Body of pancreas (tissue), 4 donors: Measurements from ENCODE around the gene KHK. TPM values are rescaled to one million over a fixed set of nuclear protein-coding genes. Genes with fewer than 3 reads are reported as not detected.

Source experiments
- ATAC-seq: fragments of 150-250 bp; one replicate; pipeline ENCODE4 v1.9.1; 2016
- DNase-seq, 4 donors: peaks; one replicate each; pipeline ENCODE4 v3.0.0-alpha.2; 2019
- H3K27ac ChIP-seq, 4 donors: fragments of 200-600 bp; sonication (generic); 1 replicate in 3 of 4; 2 replicates in 1 of 4; pipeline versions ENCODE4 v1.5.1 to v1.6.1; 2016 to 2019; ENCODE audit warnings: mild to moderate bottlenecking in 1 of 4, mixed read lengths in 1 of 4, moderate library complexity in 1 of 4
- H3K27me3 ChIP-seq, 2 donors: fragments of 200-600 bp; sonication (generic); one replicate each; pipeline ENCODE4 v1.6.0; 2016; ENCODE audit warnings: mild to moderate bottlenecking in 1 of 2
- H3K36me3 ChIP-seq, 2 donors: fragments of 200-600 bp; sonication (generic); replicated peaks in 1 of 2; 2 replicates each; pipeline ENCODE4 v1.5.1; 2016; ENCODE audit warnings: low read depth in 2 of 2; ENCODE audit not compliant: insufficient read depth in 1 of 2
- H3K4me1 ChIP-seq: fragments of 200-600 bp; sonication (generic); one replicate; pipeline ENCODE4 v1.6.0; 2016
- H3K4me3 ChIP-seq, 2 donors: fragments of 200-600 bp; sonication (generic); 1 replicate in 1 of 2; 2 replicates in 1 of 2; pipeline ENCODE4 v1.5.1; 2016 to 2019
- H3K9me3 ChIP-seq, 3 donors: fragments of 200-600 bp; sonication (generic); 1 replicate in 2 of 3; 2 replicates in 1 of 3; pipeline ENCODE4 v1.5.1; 2016
- CTCF ChIP-seq, 7 experiments: fragments of 450-650 bp in 4 of 7; fragments of 200-600 bp in 3 of 7; sonication (generic) in 3 of 7; IDR thresholded peaks; one replicate each; pipeline ENCODE4 v1.5.1; 2016 to 2019; ENCODE audit warnings: antibody characterized with exemption in 7 of 7
- POLR2A ChIP-seq, 3 donors: fragments of 450-650 bp; IDR thresholded peaks; one replicate each; pipeline ENCODE4 v1.6.1; 2016; ENCODE audit warnings: antibody characterized with exemption in 3 of 3, mild to moderate bottlenecking in 2 of 3
- WGBS, 2 donors: methylation state at CpG; one replicate each; pipeline ENCODE4 v1.1.5; 2017; 5-methylcytosine and 5-hydroxymethylcytosine counted together
- intact Hi-C: fragments of 100-400 bp; cut with DNase I; formaldehyde crosslinking; loops from one replicate; pipeline ENCODE4 v1.15.1; 2023
- total RNA-seq, 2 donors: library from RNA; depleted of rRNA; stranded (reverse); fragments of >200 nt; gene quantifications; one replicate each; pipeline ENCODE4 v1.1.0, GENCODE V29; 2016

KHK gene
- total RNA-seq, 2 donors from 2014 or later = 4.2 to 7.3 TPM

- no peak overlapping the region for H3K27ac ChIP-seq
- DNase-seq = no peak
- H3K4me1 ChIP-seq = peaks cover 25% of the 10 kb centered on the region
- intact Hi-C loops = no loop called here
- H3K4me3 ChIP-seq = no peak overlapping the region
- 85 to 94% methylated on average over 14 of the region's 14 CpGs for WGBS, 2 donors
- H3K27me3 ChIP-seq = no peaks in the 10 kb centered on the region
- no peaks in the 10 kb centered on the region for H3K36me3 ChIP-seq
- no peak for TF ChIP-seq CTCF (IDR thresholded peaks at IDR 0.05)
- no peak for TF ChIP-seq POLR2A (IDR thresholded peaks at IDR 0.05)
- ATAC-seq = no peak
- no peaks in the 10 kb centered on the region for H3K9me3 ChIP-seq
Measured at GRCh38 chr2:27080603-27080936, 6.0 kb upstream of the KHK start.

DNA sequence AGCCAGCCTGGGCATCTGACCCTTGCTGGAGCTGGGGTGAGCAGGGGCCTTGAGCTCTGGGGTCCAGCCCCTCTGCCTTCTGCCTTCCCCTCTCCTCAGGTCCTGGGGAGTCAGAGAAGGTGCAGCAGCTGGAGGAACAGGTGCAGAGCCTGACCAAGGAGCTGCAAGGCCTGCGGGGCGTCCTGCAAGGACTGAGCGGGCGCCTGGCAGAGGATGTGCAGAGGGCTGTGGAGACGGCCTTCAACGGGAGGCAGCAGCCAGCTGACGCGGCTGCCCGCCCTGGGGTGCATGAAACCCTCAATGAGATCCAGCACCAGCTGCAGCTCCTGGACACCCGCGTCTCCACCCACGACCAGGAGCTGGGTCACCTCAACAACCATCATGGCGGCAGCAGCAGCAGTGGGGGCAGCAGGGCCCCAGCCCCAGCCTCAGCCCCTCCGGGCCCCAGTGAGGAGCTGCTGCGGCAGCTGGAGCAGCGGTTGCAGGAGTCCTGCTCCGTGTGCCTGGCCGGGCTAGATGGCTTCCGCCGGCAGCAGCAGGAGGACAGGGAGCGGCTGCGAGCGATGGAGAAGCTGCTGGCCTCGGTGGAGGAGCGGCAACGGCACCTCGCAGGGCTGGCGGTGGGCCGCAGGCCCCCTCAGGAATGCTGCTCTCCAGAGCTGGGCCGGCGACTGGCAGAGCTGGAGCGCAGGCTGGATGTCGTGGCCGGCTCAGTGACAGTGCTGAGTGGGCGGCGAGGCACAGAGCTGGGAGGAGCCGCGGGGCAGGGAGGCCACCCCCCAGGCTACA is 4.4 kb upstream of the KHK start:
- no peak for TF ChIP-seq POLR2A (IDR thresholded peaks at IDR 0.05)
- TF ChIP-seq CTCF (IDR thresholded peaks at IDR 0.05) = no peak
- WGBS, 2 donors = 84 to 86% methylated on average over 5 to 33 of the region's 38 CpGs
- DNase-seq (no peak), ATAC-seq (no peak)
- H3K9me3 ChIP-seq = no peaks in the 10 kb centered on the region
- no peaks in the 10 kb centered on the region for H3K27me3 ChIP-seq
- peaks cover 34% of the 10 kb centered on the region for H3K4me1 ChIP-seq
- no peak overlapping the region for H3K4me3 ChIP-seq
- H3K27ac ChIP-seq = peak overlapping the region in 2 of 4 donors; percentile 89 to 90
- no peaks in the 10 kb centered on the region for H3K36me3 ChIP-seq
- intact Hi-C loops = no loop called here

GRCh38 chr2:27082773-27083409 is 3.7 kb upstream of the KHK start:
- TF ChIP-seq CTCF (IDR thresholded peaks at IDR 0.05) = no peak
- TF ChIP-seq POLR2A (IDR thresholded peaks at IDR 0.05) = no peak
- H3K27ac ChIP-seq = no peak overlapping the region
- peaks cover 39% of the 10 kb centered on the region for H3K4me1 ChIP-seq
- 79 to 85% methylated on average over 11 to 21 of the region's 27 CpGs for WGBS, 2 donors
- DNase-seq (no peak), ATAC-seq (no peak)
- intact Hi-C loops = no loop called here
- no peaks in the 10 kb centered on the region for H3K9me3 ChIP-seq
- H3K27me3 ChIP-seq = no peaks in the 10 kb centered on the region
- H3K4me3 ChIP-seq = no peak overlapping the region
- no peaks in the 10 kb centered on the region for H3K36me3 ChIP-seq

DNA sequence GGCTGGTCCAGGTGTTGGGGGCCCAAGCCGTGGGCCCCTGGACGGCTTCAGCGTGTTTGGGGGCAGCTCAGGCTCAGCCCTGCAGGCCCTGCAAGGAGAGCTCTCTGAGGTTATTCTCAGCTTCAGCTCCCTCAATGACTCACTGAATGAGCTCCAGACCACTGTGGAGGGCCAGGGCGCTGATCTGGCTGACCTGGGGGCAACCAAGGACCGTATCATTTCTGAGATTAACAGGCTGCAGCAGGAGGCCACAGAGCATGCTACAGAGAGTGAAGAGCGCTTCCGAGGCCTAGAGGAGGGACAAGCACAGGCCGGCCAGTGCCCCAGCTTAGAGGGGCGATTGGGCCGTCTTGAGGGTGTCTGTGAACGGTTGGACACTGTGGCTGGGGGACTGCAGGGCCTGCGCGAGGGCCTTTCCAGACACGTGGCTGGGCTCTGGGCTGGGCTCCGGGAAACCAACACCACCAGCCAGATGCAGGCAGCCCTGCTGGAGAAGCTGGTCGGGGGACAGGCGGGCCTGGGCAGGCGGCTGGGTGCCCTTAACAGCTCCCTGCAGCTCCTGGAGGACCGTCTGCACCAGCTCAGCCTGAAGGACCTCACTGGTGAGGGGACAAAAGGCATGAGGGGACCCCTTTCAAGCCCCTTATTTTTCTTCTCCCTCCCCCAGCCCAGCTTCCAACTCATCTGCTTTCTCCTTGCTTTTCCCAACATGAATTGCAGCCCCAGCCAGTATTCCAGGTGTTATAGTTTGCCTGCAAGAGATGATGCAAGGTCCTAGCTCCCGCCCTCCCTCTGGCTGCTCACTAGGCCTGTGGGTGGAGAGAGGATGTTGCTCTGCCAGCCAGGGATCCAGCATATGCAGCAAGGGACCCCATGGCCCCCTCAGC is 2.9 kb upstream of the KHK start:
- Histone ChIP-seq H3K4me1 (peaks cover 39% of the 10 kb centered on the region), H3K4me3 (no peak overlapping the region), H3K27me3 (no peaks in the 10 kb centered on the region), H3K9me3 (no peaks in the 10 kb centered on the region), H3K27ac (no peak overlapping the region), H3K36me3 (no peaks in the 10 kb centered on the region)
- TF ChIP-seq CTCF (IDR thresholded peaks at IDR 0.05) = no peak
- no peak for TF ChIP-seq POLR2A (IDR thresholded peaks at IDR 0.05)
- intact Hi-C loops = no loop called here
- DNase-seq (no peak), ATAC-seq (no peak)
- 79 to 80% methylated on average over 8 to 20 of the region's 20 CpGs for WGBS, 2 donors
